A673 (cell line): ENCODE results near the gene MAST4. TPM values are rescaled to one million over a fixed set of nuclear protein-coding genes. Genes with fewer than 3 reads are reported as not detected.

Experiments used
- BruUV-seq: library from RNA; stranded (reverse); fragments of 400-500 nt; replicated peaks from 2 replicates; lab custom pipeline; 2021; lab: Mats Ljungman, UMichigan
- CTCF ChIA-PET: fragments of 300-600 bp; sonication (Branson Sonifier 250); formaldehyde crosslinking; loops from one replicate; lab custom pipeline; 2022; ENCODE audit warnings: antibody characterized with exemption; lab: Charles Lee
- POLR2A ChIA-PET: fragments of 300-600 bp; sonication (Branson Sonifier 250); formaldehyde crosslinking; loops from one replicate; lab custom pipeline; 2022; ENCODE audit warnings: antibody characterized with exemption; ENCODE audit not compliant: low non-redundant PET; lab: Charles Lee
- DNase-seq: peaks from one replicate; pipeline ENCODE4 v3.0.0-alpha.2; 2015; ENCODE audit warnings: low spot score
- H3K27ac ChIP-seq: fragments of 200-600 bp; sonication (generic); 2 replicates; pipeline ENCODE4 v1.5.1; 2016; ENCODE audit warnings: mixed run types, low read depth, mild to moderate bottlenecking, mixed read lengths, antibody characterized with exemption, low read length; ENCODE audit not compliant: poor library complexity, severe bottlenecking
- H3K27me3 ChIP-seq: fragments of 200-600 bp; sonication (generic); replicated peaks from 2 replicates; pipeline ENCODE4 v1.6.1; 2017; ENCODE audit warnings: mixed run types, low read depth, mild to moderate bottlenecking, mixed read lengths, antibody characterized with exemption, low read length; ENCODE audit not compliant: insufficient read depth, poor library complexity
- H3K36me3 ChIP-seq: fragments of 200-600 bp; sonication (generic); 2 replicates; pipeline ENCODE4 v1.6.1; 2016; ENCODE audit warnings: mixed run types, mild to moderate bottlenecking, mixed read lengths, antibody characterized with exemption, low read length; ENCODE audit not compliant: insufficient read depth, poor library complexity, severe bottlenecking
- H3K4me1 ChIP-seq: fragments of 200-600 bp; sonication (generic); 2 replicates; pipeline ENCODE4 v1.6.1; 2017; ENCODE audit warnings: mixed run types, mild to moderate bottlenecking, mixed read lengths, antibody characterized with exemption, low read length; ENCODE audit not compliant: insufficient read depth, poor library complexity, severe bottlenecking
- H3K4me3 ChIP-seq: fragments of 200-600 bp; sonication (generic); 2 replicates; pipeline ENCODE4 v1.5.1; 2016; ENCODE audit warnings: low read depth, mixed run types, mild to moderate bottlenecking, mixed read lengths, low read length; ENCODE audit not compliant: poor library complexity, severe bottlenecking
- H3K9me3 ChIP-seq: fragments of 200-600 bp; sonication (generic); 2 replicates; pipeline ENCODE4 v1.6.1; 2016; ENCODE audit warnings: mixed run types, low read depth, mild to moderate bottlenecking, mixed read lengths, antibody characterized with exemption, low read length; ENCODE audit not compliant: poor library complexity, severe bottlenecking
- EZH2 ChIP-seq: fragments of 200-600 bp; sonication (generic); IDR thresholded peaks from 2 replicates; pipeline ENCODE4 v1.6.1; 2017; ENCODE audit warnings: borderline replicate concordance, low read depth, mild to moderate bottlenecking, mixed read lengths, antibody characterized with exemption, low read length; ENCODE audit not compliant: poor library complexity, severe bottlenecking
- intact Hi-C: fragments of 100-400 bp; cut with micrococcal nuclease; formaldehyde crosslinking; loops from one replicate; pipeline ENCODE4 v1.10.0; 2022; ENCODE audit not compliant: unreplicated experiment
- total RNA-seq: library from RNA; stranded (reverse); gene quantifications from 2 replicates; pipeline ENCODE4 v1.2.3, GENCODE V29; 2021
- TF ChIP-seq, protein P1 (sequence below): fragments of 300-800, 200-600 bp; sonication (generic); conservative IDR thresholded peaks from 2 replicates; pipeline ENCODE4 v1.5.1; 2017; ENCODE audit warnings: low read depth, mild to moderate bottlenecking, antibody characterized with exemption, low read length, moderate library complexity, mixed read lengths

MAST4 gene
- total RNA-seq, 1 experiment from 2014 or later, result 4.5 TPM

DNA sequence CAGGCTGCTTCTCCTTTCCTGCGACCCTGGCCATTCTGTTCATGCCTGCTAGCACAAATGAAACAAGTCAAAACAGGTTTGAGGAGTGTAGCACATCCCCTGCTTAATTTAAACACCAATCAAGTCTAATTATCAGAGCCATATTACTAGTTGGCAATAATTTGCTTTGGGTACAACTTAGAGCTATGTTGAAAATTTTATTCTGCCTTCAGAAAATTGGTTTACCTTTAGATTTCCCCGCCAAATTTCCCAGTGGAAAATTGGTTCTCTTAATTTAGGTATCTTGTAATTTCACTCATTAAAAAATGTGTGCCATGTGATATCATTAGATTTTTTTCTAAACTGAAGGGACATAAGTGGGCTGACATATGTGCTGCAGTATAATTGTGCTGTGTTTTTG lies 265.8 kb downstream of the MAST4 start:
- TF ChIP-seq EZH2, result no peak
- TF ChIP-seq, protein P1, sequence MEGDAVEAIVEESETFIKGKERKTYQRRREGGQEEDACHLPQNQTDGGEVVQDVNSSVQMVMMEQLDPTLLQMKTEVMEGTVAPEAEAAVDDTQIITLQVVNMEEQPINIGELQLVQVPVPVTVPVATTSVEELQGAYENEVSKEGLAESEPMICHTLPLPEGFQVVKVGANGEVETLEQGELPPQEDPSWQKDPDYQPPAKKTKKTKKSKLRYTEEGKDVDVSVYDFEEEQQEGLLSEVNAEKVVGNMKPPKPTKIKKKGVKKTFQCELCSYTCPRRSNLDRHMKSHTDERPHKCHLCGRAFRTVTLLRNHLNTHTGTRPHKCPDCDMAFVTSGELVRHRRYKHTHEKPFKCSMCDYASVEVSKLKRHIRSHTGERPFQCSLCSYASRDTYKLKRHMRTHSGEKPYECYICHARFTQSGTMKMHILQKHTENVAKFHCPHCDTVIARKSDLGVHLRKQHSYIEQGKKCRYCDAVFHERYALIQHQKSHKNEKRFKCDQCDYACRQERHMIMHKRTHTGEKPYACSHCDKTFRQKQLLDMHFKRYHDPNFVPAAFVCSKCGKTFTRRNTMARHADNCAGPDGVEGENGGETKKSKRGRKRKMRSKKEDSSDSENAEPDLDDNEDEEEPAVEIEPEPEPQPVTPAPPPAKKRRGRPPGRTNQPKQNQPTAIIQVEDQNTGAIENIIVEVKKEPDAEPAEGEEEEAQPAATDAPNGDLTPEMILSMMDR, result no peak
- Histone ChIP-seq H3K4me1 (no peaks in the 10 kb centered on the region), H3K9me3 (no peaks in the 10 kb centered on the region), H3K4me3 (no peak overlapping the region), H3K27ac (no peak overlapping the region), H3K36me3 (no peaks in the 10 kb centered on the region), H3K27me3 (no peaks in the 10 kb centered on the region)
- intact Hi-C loops, result no loop called here
- POLR2A ChIA-PET, result no interaction called here
- CTCF ChIA-PET, result interaction anchor here (0.5 kb wide), 1 partner anchor 99 kb away, joined by 9 read pairs; no protein-coding TSS in a partner anchor
- BruUV-seq, result no TSS peak
- no peak for DNase-seq

- H3K36me3 ChIP-seq, result no peaks in the 10 kb centered on the region
- TF ChIP-seq, protein P1, result no peak
- no peak for TF ChIP-seq EZH2
- no peak overlapping the region for H3K27ac ChIP-seq
- no TSS peak for BruUV-seq
- ChIA-PET CTCF (interaction anchor here (0.7 kb wide), 1 partner anchor 49 kb away, joined by 3 read pairs; no protein-coding TSS in a partner anchor), POLR2A (no interaction called here)
- DNase-seq, result no peak
- no peaks in the 10 kb centered on the region for H3K27me3 ChIP-seq
- no peaks in the 10 kb centered on the region for H3K4me1 ChIP-seq
- no peaks in the 10 kb centered on the region for H3K9me3 ChIP-seq
- H3K4me3 ChIP-seq, result no peak overlapping the region
- intact Hi-C loops, result loop anchor here (2.0 kb wide), 1 partner anchor 49 kb away; no protein-coding TSS in a partner anchor
These were observed 267.3 kb downstream of the MAST4 start for GRCh38 chr5:66863243-66864170.

DNA sequence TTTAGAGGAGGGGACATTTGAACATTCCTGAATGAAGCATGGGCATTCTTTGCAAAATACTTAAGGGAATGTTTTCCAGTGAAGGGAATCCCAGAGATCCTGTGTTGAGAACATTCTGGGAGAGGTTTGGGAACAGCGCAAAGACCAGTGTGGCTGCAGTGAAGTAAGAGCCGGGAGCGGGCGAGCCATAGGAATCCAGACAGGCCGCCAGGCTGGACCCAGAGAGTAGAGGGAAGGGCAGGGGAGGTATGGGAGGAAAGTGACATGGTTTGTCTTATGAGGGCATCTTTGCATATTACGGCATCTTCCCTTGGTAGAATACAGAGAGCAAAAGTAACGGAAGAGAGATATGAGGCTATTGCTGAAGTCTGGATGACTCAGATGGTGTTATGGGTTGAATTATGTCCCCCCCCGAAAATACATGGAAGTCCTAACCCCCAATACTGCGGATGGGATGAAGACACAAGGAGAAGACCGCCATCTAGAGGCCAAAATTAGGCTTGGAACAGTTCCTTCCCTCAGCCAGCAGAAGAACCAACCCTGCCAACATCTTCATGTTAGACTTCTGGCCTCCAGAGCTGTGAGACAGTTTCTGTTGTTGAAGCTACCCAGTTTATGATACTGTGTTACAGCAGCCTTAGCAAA lies 268.2 kb downstream of the MAST4 start:
- Histone ChIP-seq H3K9me3 (no peaks in the 10 kb centered on the region), H3K36me3 (no peaks in the 10 kb centered on the region), H3K4me3 (no peak overlapping the region), H3K27ac (no peak overlapping the region), H3K4me1 (no peaks in the 10 kb centered on the region), H3K27me3 (no peaks in the 10 kb centered on the region)
- BruUV-seq, result no TSS peak
- CTCF ChIA-PET, result interaction anchor here (0.7 kb wide), 1 partner anchor 8 kb away, joined by 4 read pairs; no protein-coding TSS in a partner anchor
- peak; percentile 51 for DNase-seq
- TF ChIP-seq EZH2, result no peak
- TF ChIP-seq, protein P1, result peak; percentile 67
- POLR2A ChIA-PET, result no interaction called here
- intact Hi-C loops, result loop anchor here (2.0 kb wide), 1 partner anchor 50 kb away; no protein-coding TSS in a partner anchor
